HT1080 (cell line): ENCODE results near the gene EEFSEC. TPM values are rescaled to one million over a fixed set of nuclear protein-coding genes. Genes with fewer than 3 reads are reported as not detected.
A peak's percentile ranks its signal among the peaks of the same experiment; 100 is the strongest.

Experiments
- DNase-seq: peaks from one replicate; pipeline ENCODE4 v3.0.0-alpha.2; 2015; ENCODE audit warnings: low read depth
- total RNA-seq: library from RNA; depleted of rRNA; stranded (reverse); fragments of >200 nt; shearing (Covaris generic); gene quantifications from 2 replicates; pipeline ENCODE4 v1.2.3, GENCODE V29; 2014

Gene EEFSEC
- total RNA-seq, 1 experiment from 2014 or later = 12.3 TPM

DNA sequence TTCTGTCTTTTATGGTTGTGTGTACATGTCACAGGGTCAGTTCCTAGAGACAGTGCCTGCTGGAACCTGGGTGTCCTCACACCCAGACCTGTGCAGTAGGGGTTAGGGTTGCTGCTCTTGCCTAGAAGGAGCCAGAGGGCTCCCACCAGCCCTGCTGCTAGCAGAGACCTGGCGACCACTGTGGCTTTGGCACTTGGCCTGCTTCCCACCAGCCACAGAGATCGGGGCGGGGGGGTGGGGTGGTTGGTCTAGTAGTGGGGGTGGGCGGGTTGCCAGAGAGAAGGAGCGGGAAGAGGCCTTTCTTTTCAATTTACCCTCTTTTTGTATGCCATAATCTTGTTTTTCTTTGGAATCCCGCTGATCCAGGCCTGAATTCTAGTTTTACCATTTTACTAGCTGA, 29.4 kb downstream of the EEFSEC start:
- no peak for DNase-seq

DNA sequence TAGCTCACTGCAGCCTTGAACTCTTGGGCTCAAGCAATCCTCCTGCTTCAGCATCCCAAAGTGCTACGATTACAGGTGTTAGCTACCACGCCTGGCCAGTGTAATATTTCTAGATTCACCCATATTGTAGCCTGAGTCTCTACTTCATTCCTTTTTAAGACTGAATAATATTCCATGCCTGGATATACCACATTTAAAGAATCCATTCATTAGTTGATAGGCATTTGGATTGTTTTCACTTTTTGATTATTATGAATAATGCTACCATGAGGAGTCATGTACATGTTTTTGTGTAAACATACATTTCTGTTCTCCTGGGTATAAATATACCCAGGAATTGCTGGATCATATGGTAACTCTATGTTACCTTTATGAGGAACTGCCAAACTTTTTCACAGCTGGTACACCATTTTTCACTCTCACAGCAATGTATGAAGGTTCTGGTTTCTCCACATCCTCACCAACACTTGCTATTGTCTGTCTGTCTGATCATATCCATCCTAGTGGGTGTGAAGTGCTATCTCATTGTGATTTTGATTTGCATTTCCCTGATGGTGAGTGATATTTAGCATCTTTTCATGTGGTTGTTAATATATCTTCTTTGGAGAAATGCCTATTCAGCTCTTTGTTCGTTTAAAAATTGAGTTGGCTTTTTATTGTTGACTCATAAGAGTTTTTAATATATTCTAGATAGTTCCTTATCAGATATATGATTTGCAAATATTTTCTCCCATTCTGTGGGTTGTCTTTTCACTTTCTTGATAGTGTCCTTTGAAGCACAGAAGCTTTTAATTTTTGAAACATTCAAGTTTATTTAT, 32.6 kb downstream of the EEFSEC start:
- no peak for DNase-seq

DNA sequence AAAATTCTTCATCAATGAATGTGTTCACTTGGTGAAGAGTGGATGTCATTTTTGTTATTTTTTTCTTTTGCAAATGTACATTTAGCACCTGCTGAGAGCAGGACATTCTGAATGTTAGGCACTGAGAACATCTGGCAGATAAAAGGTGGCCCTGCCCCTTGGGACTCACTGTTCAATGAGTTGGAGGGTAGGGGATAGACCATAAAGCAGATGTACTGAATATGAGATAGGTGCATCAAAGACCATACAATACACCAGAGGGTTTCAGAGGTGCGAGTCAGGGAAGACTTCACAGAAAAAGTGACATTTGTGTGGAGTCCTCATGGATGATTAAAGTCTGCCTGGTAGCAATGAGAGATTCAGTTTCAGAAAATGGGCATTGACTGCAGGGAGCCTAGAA, 34.2 kb downstream of the EEFSEC start:
- no peak for DNase-seq

DNA sequence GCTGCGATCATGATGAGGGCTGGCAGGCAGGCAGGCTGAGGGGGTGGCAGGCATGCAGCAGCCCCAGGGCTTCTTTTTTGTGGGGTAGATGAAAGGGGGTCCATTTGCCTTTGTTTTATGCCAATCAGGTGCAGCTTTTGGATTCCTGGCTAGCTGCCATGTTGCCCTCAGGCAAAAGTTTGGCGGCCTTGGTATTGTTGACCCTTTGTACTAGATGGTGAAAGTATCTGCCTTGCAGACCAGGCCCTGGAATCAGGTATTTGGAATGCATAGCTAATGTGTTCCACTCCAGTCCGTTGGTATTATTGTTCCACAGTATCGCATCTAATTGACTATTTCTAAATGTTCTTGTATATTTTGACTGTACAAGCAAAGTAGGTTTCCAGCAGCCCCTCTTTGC, 35.0 kb downstream of the EEFSEC start:
- no peak for DNase-seq

DNA sequence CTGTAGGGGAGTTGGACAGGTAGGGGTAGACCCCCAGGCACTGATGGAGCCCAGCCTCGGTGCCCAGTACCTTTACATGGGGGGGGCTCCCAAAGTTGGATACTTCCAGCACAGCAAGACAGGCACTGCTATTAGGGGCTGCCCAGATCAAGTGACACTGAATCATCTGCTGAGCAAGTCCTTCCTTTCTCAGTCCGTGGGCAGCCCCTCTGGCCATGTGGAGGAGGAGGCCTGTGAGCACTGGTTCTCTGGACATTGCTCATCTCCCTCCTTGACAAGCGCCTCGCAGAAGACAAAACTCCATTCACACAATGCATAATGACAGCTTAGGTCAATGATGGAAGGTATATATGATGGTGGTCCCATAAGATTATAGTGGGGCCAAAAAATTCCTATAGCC, 35.7 kb downstream of the EEFSEC start:
- peak; percentile 38 for DNase-seq

DNA sequence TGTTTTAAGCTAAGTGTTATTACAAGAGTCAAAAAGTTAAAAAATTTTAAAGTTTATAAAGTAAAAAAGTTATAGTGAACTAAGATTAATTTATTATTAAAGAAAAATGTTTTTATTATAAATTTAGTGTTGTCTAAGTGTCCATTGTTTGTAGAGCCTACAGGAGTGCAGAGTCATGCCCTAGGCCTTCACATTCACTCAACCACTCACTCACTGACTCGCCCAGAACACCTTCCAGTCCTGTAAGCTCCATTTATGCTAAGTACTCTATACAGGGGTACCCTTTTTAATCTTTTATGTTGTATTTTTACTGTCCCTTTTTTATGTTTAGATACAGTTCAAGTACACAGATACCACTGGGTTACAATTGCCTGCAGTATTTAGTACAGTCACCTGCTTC, 37.2 kb downstream of the EEFSEC start:
- DNase-seq = peak; percentile 44

DNA sequence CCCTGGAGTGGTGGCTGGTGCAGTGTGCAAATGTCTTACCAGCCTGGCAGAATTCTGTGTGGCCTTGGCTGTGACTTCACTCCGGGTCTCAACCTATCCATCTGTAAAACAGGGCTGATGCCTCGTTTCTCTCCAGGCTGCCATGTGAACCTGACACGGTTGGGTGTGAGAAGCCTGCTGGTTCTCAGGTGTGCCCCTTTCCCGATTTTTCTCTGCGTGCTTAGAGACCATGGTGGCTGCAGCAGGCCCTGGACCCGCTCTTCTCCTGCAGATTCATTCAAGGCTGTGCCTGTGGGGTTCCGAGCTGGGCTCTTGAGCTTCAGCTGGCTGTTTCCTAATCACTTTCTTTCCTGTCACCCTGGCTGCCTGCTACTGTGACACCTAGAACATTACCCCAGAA, 38.9 kb downstream of the EEFSEC start:
- no peak for DNase-seq

DNA sequence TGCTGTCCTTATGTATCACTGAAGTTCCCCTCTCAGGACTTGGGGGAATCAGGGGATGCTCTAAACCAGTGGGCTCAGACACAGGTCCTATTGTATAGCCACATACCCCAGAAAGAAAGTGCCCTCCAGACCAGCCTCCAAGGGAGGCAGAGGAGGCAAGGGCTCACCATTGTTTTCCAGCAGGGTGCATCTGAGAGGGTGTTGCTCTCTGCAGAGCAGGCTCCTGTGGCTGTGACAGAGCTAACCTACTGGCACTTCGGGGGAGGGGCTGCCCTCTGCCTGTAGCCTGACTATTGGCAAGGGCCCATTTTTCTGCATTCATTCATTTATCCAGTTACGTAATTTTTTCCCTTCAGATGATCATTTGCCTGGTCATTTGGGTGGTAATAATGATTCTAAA, 39.9 kb downstream of the EEFSEC start:
- no peak for DNase-seq

DNA sequence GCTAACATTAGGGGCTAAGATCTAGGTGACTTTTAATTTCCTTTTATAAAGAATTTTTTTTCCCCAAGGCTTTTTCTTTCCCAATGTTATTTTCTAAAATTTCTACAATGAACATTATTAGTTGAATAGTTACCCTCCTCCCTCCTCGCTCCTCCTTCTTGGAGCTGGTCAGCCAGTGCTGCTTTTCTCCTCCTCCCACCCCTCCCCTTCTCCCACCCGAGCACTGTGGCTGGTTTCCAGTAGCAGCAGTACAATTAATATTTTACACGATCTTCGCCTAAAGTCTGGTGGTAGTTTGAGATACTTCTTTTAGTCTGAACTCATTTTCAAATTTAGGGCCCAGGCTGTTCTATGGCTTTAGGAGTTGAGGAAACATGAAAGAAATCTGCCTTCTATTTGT, 41.6 kb downstream of the EEFSEC start:
- DNase-seq = no peak

DNA sequence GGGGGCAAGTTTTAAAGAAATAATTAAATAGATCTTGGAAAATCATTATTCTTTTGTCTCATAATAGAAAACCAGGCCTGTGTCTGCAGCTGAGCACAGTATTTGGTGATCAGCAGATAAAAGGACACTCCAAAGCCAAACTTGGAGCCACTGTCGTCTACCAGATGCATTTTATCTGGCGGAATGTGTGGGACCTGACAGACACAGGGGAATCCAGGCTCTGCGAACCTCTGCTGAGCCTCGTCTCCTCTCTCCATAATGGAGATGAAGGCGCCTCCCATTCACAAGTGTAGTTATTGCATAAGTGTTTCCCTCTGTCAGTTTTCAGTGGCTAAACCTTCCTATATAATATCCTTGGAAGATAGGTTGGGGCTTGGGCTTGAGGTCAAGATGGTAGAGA, 42.1 kb downstream of the EEFSEC start:
- DNase-seq = no peak

DNA sequence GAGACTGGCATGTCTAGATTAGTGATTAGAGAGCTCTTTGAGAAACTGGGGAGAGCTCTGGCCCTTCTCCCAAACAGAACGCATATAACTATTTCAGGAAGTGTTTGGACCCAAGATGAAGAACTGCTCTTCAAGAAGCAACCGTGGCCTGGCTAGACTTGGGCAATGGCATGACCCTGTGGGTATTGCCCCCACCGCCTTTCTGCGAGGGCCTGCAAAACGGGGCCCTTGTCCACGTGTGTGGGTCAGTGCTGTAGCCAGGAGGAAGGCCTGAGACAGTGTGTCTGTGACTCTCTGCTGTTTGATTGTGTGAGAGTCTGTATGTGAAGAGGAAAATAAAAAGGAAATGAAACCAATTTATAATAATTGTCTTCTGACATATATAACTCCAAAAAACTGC, 42.5 kb downstream of the EEFSEC start:
- no peak for DNase-seq

DNA sequence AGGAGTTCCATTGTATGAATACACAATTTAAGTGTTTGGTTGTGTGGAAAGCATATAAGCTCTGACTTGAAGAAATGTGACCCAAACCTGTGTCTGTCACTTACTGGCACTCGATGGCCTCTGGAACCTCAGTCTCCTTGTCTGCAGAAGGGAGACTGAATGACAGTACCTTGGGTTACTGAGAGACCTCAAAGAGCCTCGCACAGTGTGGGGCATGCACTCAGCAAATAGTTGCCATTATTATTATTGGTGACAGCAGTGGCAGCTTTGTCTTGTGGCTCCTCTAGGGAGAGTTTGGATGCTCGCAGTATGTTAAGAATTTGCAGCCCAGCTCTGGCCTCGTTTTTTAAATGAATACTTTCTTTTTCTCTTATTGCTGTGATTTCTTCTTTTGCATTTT, 43.4 kb downstream of the EEFSEC start:
- no peak for DNase-seq

DNA sequence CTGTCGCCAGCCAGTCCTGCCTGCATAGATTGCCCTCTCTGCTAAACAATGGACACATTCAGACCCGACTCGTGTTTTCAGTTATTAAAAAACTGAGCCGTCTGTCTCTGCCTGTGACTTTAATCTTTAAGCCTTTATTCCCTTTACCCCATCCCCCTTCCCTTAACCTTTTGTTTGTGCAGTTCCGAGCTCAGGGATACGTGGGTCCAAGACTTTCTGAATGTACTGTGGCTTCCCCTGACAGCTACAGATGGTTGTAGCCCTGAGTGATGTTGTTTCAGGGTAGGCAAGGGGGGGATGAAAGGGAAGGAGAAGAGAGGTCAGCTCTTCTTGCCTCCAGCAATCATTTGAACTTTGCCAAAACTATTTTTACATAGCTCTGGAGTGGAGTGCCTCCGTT, 44.6 kb downstream of the EEFSEC start:
- no peak for DNase-seq

DNA sequence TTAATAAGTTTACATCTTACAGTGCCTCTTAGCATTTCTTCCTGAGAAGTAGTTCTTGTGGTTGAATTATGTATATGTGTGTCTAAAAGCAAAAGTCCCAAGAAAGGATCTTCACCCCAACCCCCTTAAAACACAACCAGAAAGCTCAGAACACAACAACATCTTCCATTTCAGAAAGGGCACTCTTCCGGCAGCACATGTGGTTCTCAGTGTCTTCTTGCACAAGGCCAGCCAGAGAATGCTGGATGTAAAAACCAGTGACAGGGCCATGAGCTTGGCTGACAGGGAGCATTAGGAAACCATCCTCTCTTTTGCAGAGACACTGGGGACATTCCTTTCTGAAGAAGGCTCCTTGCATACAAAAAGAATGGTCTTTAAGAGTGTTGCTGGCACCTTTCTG, 45.0 kb downstream of the EEFSEC start:
- DNase-seq = no peak

DNA sequence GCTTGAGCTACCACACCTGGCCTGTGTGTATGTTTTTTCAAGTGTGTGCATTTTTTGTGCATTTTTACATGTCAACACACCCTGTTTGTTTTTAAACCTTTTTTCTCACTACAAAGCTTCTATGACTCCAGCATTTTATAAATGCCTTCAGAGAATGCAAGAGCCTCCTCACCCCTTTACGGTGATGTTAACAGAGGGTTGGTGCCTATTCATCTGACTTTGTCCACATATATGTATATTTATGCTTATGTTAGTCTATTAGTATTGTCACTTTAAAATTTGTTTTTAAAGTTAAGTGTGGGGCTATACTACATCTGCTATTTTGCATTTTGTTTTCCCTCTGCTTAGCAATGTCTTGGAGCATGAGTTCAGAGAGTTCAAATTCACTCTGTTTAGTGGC, 45.8 kb downstream of the EEFSEC start:
- DNase-seq = no peak

DNA sequence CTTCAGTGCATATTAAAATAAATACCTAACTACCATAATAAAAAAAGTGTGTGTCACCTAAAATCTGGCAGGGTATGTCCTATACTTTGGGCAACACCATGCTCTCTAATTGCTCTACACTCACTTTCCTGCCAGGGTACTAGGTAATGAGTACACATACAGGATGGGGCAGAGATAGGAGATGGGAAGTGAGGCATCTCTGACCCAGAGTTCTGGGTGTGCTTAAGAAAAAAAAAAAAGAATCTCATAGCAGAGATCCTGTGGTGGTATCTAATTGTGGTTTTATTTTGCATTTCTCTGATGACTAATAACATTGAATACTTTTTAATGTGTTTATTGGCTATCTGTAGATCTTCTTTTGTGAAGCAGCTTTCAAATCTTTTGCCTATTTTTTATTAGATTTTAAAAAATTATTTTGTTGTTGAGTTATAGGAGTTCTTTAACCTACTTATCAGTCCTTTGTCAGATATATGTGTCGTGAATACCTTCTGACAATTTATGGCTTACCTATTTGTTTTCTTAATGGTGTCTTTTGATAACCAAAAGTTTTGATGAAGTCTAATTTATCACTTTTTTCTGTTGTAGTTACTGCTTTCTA, 48.0 kb downstream of the EEFSEC start:
- DNase-seq = peak; percentile 56

DNA sequence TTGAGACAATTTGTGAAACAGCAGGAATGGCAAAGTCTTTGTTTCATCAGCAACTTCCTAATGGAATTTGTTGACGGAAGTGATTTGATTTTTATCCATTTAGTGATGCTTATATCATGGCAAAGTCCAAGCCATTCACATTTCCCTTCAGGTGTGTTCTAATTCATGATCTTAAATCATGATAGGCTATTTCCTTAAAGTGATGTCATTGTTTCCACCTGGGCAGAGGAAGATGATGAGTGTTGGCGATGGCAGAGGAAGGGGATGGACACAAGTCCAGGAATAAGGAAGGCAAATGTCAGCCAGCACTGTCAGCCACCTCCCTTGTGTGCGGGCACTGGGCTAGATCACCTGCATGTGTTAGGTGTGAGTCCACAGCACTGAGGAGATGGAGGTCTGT, 49.9 kb downstream of the EEFSEC start:
- DNase-seq = no peak

DNA sequence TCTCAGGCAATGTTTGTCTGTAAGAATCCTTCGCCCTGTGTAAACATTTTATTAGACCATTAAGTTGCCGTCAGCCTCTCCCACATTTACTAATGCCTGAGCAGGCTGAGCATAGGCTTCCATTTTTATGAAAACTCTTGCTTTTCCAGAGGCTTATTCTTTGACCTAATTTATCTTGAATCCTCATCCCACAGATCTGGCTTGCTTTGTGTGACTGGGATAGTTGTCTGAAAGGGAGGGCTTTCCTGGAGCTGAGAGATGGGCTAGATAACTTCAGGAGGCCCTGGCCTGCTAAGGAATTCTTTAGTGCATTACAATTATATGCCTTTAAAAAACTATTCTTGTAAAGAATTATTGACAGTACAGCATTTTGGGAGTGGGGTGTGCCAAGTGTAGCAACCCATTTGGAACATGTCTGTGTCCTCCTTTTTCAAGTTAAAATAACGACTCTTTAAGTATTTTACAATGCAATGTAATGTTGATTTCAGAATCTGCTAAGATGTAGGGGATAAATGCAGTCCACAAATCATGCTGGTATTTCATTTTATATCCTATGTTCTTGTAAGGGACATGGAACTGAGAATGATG, 52.4 kb downstream of the EEFSEC start:
- DNase-seq = no peak

DNA sequence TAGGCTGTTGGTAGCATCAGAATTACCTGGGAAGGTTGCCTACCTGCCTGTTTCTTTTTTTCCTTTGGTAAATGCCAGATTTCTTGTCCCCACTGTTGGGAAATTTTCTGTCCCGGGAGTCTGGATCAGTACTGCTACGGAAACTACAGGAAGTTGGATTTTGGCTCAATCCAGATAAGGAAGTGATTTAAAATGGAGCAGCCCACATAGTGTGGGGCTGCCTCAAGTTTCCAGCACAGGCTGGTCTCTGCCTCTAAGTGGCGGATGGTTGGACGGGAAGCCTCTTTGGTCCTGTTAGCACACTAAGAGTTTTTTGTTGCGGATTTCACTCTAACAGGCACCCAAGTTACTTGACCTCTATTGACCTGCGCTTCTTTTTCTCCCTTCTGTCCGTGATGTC, 54.7 kb downstream of the EEFSEC start:
- DNase-seq = no peak

DNA sequence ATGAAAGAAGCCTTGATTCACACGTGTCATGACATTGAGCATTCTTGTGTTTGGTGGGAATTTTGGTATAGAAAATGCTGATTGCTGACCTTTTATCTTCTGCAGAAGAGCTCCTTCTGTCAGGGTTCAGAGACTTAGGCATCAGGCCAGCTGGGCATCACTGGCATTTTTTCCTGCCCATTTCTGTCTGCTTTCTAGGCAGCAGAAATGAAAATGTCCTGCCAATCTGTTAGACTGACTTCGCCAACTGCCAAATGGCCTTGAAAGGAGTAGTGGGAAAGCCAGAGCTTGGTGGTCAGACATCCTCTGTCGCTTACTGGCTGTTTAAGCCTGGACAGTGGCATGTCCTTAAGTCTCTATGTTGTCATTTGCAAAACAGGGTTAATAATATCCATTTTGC, 57.4 kb downstream of the EEFSEC start:
- no peak for DNase-seq

DNA sequence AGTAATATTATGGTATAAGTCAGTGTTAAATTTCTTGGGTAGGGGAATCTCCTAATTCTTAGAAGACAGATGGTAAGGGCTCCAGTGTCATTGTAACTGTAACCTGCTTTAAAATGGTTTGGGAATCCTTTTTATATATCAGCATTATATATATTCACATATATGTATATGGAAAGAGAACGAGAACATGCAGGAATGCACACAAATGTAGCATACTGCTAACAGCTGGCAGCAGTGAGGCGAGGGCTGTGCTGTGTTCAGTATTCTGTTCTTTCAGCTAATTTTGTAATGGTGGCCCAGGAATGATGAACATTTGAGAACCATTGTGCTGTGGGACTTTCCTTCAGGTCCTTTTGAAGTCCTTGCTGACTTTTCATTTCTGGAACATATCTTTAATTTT, 60.8 kb downstream of the EEFSEC start:
- DNase-seq = no peak

DNA sequence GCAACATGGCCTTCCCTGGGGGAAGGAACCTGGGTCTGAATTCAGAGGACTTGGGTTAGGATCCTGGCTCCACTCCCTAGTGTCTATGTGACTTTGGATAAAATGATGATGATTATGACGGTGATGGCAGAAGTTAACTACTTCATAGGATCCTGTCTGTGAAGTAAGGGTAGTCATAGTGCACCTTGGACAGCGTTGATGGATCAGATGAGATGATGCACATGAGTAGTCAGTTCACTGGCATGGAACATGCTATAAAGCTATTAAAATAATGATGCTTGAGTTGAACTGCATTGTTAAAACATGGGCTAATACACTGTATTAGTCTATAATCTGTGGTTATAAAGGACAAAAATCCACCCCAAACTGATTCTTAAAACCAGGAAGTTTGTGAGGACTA, 62.0 kb downstream of the EEFSEC start:
- no peak for DNase-seq
